SK-N-MC (cell line): ENCODE results near the gene ATP2B2.

Experiments used
- EZH2 ChIP-seq: fragments of 200-600 bp; sonication (generic); IDR thresholded peaks from one replicate; pipeline ENCODE4 v1.6.1; 2017; ENCODE audit warnings: antibody characterized with exemption
- FOXP2 ChIP-seq: optimal IDR thresholded peaks from 2 replicates; pipeline ENCODE3; 2011; ENCODE audit warnings: mild to moderate bottlenecking, moderate library complexity; ENCODE audit not compliant: insufficient read depth; ENCODE audit errors: extremely low read length, control extremely low read depth
- POLR2AphosphoS5 ChIP-seq: IDR thresholded peaks from 2 replicates; pipeline ENCODE4 v1.6.1; 2012; ENCODE audit warnings: mild to moderate bottlenecking, low read depth, low read length, borderline replicate concordance

GRCh38 chr3:10515884-10516495 lies 10.6 kb upstream of the ATP2B2 start:
- no peak for TF ChIP-seq EZH2
- TF ChIP-seq POLR2AphosphoS5 = no peak
- TF ChIP-seq FOXP2 = no peak
